Subcutaneous adipose tissue (tissue), 4 donors: Measurements from ENCODE around the gene ZNF407. TPM values are rescaled to one million over a fixed set of nuclear protein-coding genes. Genes with fewer than 3 reads are reported as not detected.

Experiments used
- total RNA-seq, 4 donors: library from RNA; depleted of rRNA; stranded (reverse); fragments of >200 nt; gene quantifications; one replicate each; pipeline ENCODE4 v1.1.0, GENCODE V29; 2016
- TF ChIP-seq, protein P1 (sequence below): fragments of 450-650 bp; IDR thresholded peaks from one replicate; pipeline ENCODE4 v1.5.1; 2016; ENCODE audit warnings: low read depth, mild to moderate bottlenecking, control low read depth, antibody characterized with exemption, moderate library complexity

The ZNF407 gene
- total RNA-seq, 4 donors from 2014 or later = 16.0 to 24.3 (median 19.6) TPM

DNA sequence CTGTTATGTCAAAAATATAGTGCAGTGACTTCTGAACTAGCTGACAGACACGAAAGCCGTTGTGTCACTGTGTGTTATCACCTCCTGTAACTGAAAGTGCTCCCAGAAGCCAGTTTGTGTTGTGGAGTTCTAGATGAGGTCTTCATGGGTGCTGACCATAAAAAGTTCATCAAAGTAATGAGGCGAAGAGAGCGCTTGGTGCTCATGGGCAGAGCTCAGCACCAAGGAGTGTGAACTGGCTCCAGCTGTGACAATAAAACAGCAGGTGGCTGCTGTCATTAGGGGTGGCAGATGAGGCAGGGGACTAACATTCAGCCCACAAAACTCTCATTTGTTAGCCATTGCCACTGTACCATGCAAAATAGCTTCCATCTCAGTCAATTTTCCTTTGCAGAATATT, 151.1 kb downstream of the ZNF407 start:
- TF ChIP-seq, protein P1, sequence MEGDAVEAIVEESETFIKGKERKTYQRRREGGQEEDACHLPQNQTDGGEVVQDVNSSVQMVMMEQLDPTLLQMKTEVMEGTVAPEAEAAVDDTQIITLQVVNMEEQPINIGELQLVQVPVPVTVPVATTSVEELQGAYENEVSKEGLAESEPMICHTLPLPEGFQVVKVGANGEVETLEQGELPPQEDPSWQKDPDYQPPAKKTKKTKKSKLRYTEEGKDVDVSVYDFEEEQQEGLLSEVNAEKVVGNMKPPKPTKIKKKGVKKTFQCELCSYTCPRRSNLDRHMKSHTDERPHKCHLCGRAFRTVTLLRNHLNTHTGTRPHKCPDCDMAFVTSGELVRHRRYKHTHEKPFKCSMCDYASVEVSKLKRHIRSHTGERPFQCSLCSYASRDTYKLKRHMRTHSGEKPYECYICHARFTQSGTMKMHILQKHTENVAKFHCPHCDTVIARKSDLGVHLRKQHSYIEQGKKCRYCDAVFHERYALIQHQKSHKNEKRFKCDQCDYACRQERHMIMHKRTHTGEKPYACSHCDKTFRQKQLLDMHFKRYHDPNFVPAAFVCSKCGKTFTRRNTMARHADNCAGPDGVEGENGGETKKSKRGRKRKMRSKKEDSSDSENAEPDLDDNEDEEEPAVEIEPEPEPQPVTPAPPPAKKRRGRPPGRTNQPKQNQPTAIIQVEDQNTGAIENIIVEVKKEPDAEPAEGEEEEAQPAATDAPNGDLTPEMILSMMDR = no peak

DNA sequence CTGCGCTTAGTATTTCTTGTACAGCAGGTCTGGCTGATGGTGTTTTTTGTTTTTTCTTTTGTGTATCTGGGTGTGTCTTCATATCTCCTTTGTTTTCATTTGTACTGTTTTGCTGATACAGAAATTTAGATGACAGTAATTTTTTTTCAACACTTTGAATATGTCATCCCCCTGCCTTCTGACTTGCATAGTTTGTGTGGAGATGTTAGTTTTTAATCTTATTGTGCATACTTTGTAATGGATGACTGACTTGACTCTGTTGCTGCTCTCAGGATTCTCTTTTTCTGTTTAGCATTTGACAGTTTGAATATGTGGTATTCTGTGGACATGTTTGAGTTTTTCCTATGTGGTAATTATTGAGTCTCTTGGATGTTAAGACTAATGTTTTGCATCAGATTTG, 161.3 kb downstream of the ZNF407 start:
- TF ChIP-seq, protein P1 = no peak

DNA sequence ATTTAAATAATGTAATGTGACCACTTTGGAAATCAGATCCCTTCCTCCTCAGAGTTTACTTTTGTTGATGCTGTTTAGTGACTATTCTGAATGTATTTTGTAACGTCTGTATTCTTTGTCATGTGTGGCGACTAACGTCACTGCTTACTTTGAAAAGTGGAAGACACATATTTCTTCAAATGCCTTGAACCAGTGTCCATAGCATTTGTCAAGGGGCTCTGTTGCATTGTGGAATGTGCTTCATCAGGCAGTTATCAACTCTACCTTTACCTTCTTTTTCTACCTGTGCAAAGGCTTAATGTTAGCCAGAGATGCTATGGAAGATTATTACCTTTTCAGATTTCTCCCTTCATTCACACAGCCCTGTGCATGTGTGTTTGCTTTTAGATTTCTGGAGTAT, 162.4 kb downstream of the ZNF407 start:
- TF ChIP-seq, protein P1 = no peak

DNA sequence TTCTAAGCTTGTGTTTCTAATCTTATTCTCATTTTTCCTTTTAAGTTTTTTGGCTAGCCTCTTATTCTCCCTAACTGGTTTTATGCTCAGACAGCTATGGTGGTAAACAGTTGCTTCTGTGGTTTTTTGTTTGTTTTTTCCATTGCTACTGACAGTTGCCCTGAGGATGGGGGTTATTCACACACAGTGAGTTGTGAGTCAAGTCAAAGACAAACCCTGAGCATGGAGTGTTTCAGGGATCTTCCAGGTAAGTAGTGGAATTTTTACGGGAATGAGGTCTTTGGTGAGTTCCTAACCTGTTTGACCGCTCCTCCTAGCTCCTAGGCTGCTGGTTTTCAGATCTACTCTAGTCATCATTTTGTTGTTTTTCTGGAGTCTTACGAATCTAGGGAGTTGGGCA, 162.8 kb downstream of the ZNF407 start:
- TF ChIP-seq, protein P1 = no peak

DNA sequence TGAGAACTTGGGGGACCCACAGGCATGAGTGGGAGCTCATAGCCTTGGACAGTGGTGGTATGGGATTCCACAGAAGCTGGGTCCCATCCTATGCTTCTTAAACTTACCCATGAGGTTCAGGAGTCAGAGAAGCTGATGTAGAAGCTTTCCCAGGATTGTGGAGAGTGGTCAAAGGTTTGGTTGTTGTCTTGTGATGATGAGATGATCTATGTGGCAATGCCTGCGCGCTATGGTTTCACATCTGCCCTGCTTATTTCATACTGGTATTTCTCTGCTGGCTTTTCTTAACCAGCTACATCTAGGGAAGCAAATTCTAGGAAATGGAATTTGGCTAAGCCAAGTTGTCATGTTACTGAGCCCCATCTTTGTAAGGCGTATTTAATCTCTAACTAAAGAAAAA, 168.6 kb downstream of the ZNF407 start:
- TF ChIP-seq, protein P1 = no peak

DNA sequence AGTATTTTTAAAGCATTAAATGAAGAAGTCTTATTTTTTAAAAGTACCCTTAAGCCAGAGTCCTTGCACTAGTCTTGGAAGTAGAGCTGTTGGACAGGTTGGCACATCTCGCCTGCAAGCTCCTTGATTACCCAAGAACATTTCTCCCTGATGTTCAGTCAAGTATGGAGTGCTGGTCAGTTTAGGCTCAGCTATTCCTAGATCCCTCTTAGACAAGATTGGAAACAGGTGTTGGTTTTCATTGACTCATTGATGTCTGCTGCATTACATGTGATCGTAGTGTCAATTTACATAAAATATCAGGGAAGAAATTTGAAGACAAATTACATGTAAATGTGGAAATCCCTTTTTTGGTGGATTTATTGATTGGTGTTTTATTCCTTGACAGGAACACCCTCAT, 170.4 kb downstream of the ZNF407 start:
- TF ChIP-seq, protein P1 = no peak

DNA sequence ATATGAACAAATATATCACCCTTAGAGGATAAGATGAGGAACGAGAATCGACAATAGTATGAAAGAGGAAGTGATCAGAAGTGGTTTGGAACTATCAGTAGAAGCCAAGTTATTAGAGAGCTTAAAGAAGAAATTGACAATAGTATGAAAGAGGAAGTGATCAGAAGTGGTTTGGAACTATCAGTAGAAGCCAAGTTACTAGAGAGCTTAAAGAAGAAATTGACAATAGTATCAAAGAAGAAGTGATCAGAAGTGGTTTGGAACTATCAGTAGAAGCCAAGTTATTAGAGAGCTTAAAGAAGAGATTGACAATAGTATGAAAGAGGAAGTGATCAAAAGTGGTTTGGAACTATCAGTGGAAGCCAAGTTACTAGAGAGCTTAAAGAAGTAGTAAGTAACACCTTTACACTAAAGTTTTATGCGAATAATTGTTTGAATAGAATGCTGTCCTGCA, 175.5 kb downstream of the ZNF407 start:
- TF ChIP-seq, protein P1 = no peak

DNA sequence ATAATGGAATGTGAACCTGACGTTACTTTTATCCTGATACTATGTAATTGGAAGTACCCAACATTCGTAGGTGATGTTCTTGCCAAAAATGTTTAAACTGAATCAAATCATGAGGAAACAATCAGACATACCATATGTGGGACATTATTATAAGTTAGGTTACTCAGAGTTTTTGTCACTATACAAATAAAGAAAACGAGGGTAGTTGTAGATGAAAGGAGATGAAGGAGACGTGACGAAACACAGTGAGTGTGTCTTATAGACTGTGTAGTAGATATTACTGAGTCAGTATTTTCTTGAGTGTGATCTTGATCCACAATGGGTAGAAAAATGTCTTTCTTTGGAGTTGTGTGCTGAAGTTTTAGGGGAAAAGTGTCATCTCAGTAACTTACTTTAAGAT, 176.8 kb downstream of the ZNF407 start:
- TF ChIP-seq, protein P1 = no peak
